Neural progenitor cell (in vitro differentiated cells): ENCODE results near the gene GNA14.
"Not testable (repeated sequence)": the region's sequence is repeated elsewhere in the genome, so short reads cannot be mapped to it uniquely, and the experiment has no call there.

Experiments
- EZH2 ChIP-seq: fragments of 200-600 bp; sonication (generic); IDR thresholded peaks from 2 replicates; pipeline ENCODE4 v1.6.1; 2017; ENCODE audit warnings: antibody characterized with exemption, mild to moderate bottlenecking, moderate library complexity
- TF ChIP-seq, protein P1 (sequence below): fragments of 200-600 bp; sonication (generic); IDR thresholded peaks from 2 replicates; pipeline ENCODE4 v1.5.1; 2017; ENCODE audit warnings: antibody characterized with exemption, mild to moderate bottlenecking

DNA sequence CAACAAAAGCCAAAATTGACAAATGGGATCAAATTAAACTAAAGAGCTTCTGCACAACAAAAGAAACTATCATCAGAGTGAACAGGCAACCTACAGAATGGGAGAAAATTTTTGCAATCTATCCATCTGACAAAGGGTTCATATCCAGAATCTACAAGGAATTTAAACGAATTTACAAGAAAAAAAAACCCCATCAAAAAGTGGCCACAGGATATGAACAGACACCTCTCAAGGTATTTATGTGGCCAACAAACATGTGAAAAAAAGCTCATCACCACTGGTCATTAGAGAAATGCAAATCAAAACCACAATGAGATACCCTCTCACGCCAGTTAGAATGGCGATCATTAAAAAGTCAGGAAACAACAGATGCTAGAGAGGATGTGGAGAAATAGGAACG lies 19.3 kb downstream of the GNA14 start:
- TF ChIP-seq, protein P1, sequence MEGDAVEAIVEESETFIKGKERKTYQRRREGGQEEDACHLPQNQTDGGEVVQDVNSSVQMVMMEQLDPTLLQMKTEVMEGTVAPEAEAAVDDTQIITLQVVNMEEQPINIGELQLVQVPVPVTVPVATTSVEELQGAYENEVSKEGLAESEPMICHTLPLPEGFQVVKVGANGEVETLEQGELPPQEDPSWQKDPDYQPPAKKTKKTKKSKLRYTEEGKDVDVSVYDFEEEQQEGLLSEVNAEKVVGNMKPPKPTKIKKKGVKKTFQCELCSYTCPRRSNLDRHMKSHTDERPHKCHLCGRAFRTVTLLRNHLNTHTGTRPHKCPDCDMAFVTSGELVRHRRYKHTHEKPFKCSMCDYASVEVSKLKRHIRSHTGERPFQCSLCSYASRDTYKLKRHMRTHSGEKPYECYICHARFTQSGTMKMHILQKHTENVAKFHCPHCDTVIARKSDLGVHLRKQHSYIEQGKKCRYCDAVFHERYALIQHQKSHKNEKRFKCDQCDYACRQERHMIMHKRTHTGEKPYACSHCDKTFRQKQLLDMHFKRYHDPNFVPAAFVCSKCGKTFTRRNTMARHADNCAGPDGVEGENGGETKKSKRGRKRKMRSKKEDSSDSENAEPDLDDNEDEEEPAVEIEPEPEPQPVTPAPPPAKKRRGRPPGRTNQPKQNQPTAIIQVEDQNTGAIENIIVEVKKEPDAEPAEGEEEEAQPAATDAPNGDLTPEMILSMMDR, result not testable (repeated sequence)
- TF ChIP-seq EZH2, result not testable (repeated sequence)
